Heart left ventricle (tissue), 16 donors: Measurements from ENCODE around the gene TRPV4. TPM values are rescaled to one million over a fixed set of nuclear protein-coding genes. Genes with fewer than 3 reads are reported as not detected.

ENCODE experiments used
- ATAC-seq, 4 donors: fragments of 200-7000 bp; cut with Tn5 transposase; one replicate each; pipeline ENCODE4 v1.9.1; 2020 to 2022; ENCODE audit warnings: moderate library complexity in 4 of 4, mild to moderate bottlenecking in 3 of 4, moderate number of reproducible peaks in 1 of 4
- DNase-seq, 5 donors: peaks; one replicate each; pipeline ENCODE4 v3.0.0-alpha.2; 2020
- H3K27ac ChIP-seq, 12 donors: fragments of 200-600 bp; sonication (generic) in 4 of 12; one replicate each; pipeline versions ENCODE4 v1.5.0 to v1.8.0; 2016 to 2022; ENCODE audit warnings: mild to moderate bottlenecking in 2 of 12
- H3K27me3 ChIP-seq, 9 donors: fragments of 200-600 bp; sonication (generic) in 2 of 9; one replicate each; pipeline versions ENCODE4 v1.5.1 to v1.8.0; 2016 to 2022; ENCODE audit warnings: mild to moderate bottlenecking in 3 of 9
- H3K36me3 ChIP-seq, 9 donors: fragments of 200-600 bp; sonication (generic) in 2 of 9; one replicate each; pipeline versions ENCODE4 v1.5.0 to v1.8.0; 2018 to 2022; ENCODE audit warnings: mild to moderate bottlenecking in 2 of 9
- H3K4me1 ChIP-seq, 12 donors: fragments of 200-600 bp; sonication (generic) in 4 of 12; one replicate each; pipeline versions ENCODE4 v1.5.0 to v1.8.0; 2016 to 2022; ENCODE audit warnings: mild to moderate bottlenecking in 3 of 12
- H3K4me3 ChIP-seq, 12 donors: fragments of 200-600 bp; sonication (generic) in 4 of 12; one replicate each; pipeline versions ENCODE4 v1.5.0 to v1.8.0; 2017 to 2022; ENCODE audit warnings: mild to moderate bottlenecking in 9 of 12, moderate library complexity in 4 of 12
- H3K9me3 ChIP-seq, 12 donors: fragments of 200-600 bp; sonication (generic) in 4 of 12; one replicate each; pipeline versions ENCODE4 v1.5.0 to v1.8.0; 2016 to 2022; ENCODE audit warnings: mild to moderate bottlenecking in 1 of 12
- CTCF ChIP-seq, 12 donors: fragments of 200-600 bp; sonication (generic) in 4 of 12; IDR thresholded peaks; one replicate each; pipeline versions ENCODE4 v1.5.0 to v1.8.0; 2018 to 2022; ENCODE audit warnings: antibody characterized with exemption in 12 of 12, mild to moderate bottlenecking in 5 of 12
- POLR2A ChIP-seq, 2 donors: fragments of 450-650 bp; IDR thresholded peaks; one replicate each; pipeline ENCODE4 v1.6.1; 2017; ENCODE audit warnings: antibody characterized with exemption in 2 of 2, mild to moderate bottlenecking in 2 of 2, moderate library complexity in 2 of 2
- WGBS, 4 donors: extraction: QIAGEN DNeasy Blood & Tissue Kit in 2 of 4; methylation state at CpG; one replicate each; pipeline versions ENCODE4 v1.1.5 to v1.1.7; 2013 to 2018; 5-methylcytosine and 5-hydroxymethylcytosine counted together
- intact Hi-C, 10 donors: fragments of 100-400 bp; cut with DNase I; formaldehyde crosslinking; loops; one replicate each; pipeline versions ENCODE4 v1.11.1 to v1.14.2; 2022
- polyA plus RNA-seq, 2 donors: library from polyadenylated mRNA; stranded (reverse); fragments of 200-250 nt; gene quantifications; one replicate each; pipeline ENCODE4 v1.2.3, GENCODE V29; 2013
- total RNA-seq, 9 donors: library from RNA; depleted of rRNA in 2 of 9; stranded (reverse); fragments of >200 nt in 2 of 9; fragmentation: NEBNext Ultra II Directional in 3 of 9; extraction: Animal tissue kit (Norgen Biotek cat#: 25700) in 3 of 9; gene quantifications; one replicate each; pipeline versions ENCODE4 v1.1.0 to v1.2.4, GENCODE V29; 2016 to 2023
- donor health status: ischemic (EF 13 %, LVEDD 7.1; RV severe dilation, severe dysfunction).
- donor health status: healthy with polysubstance abuse.
- donor health status: DM: no; HTN: yes; CAD: no.
- donor health status: DM: no; HTN: no; CAD: no.
- donor health status: ischemic (EF 25% LVEDD 6.9; RV normal size, moderate dysfunction).
- donor health status: ischemic (EF 25% LVEDD 5.7; RV mildly dilated, moderate dysfunction).
- donor health status: healthy.
- donor health status: DM: yes; HTN: yes; CAD: no.
- donor health status: ischemic (EF 35%, LVEDD 5.7; RV mildly dilated, moderate dysfunction).
- donor health status: nonischemic (EF 11% LVEDD 7.7; RV severe dilation, severe dysfunction).
- donor health status: DM: yes; HTN: yes; CAD: no.
- donor health status: PGD.
- donor health status: ischemic (EF 29% LVEDD 5.4; RV normal size, mild dysfunction).
- donor health status: nonischemic (EF 23%, LVEDD 6.1; RV moderate dilation, normal function).

The TRPV4 gene
- total and polyA plus RNA-seq, 11 donors, result 0.17 to 3.9 (median 0.30) TPM; not detected in 1

DNA sequence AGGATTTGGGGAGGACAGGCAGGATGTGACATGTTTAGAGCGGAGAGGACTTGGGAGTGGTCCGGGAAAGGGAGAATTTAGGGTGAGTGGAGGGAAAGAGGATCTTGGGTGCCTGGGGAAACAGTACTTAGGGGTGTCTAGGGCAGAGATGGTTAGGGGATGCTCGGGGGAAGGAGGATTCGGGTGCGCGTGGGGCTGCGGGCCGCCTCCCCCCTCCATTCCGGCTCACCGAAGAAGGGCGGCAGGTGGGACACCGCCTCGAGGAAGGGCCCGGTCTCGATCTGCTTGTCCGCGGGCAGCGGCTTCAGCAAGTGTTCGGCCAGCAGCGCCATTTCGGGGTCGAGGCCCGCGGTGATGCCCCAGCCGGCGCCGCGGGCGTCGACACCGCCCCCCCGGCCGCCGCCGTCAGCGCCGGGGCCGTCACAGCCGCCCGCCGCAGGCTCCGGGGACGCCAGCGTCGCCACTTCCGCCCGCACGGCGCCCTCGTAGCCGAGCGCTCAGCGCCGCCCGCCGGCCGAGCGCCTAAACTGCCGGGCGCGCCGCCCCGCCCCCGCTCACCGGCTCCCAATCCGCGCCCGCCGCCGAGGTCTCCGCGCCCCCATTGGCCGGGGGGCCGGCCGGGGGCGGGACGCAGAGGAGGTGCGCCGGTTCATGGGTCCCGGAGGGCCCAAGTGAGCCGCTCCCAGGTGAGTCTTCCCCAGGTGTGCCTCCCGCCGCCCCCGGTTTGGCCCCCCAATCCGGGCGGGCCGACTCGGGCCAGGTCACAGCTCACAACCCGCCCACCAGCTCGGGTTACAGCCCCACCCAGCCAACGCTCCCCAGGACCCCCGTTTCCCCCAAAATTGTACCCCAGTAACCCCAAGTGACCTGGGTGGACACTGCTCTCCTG is 47.1 kb upstream of the TRPV4 start, which contains the start of gene GLTP:
Gene GLTP, minus strand, starts transcription at position 499 of the 889 bp plus-strand sequence. Its CDS starts 167 bp downstream, at position 332.
- 0 to 1% (median 1%) methylated on average over 17 to 92 of the region's 92 CpGs for WGBS, 4 donors
- peaks cover 0 to 35% (median 16%) of the 10 kb centered on the region in 12 donors for H3K4me1 ChIP-seq

DNA sequence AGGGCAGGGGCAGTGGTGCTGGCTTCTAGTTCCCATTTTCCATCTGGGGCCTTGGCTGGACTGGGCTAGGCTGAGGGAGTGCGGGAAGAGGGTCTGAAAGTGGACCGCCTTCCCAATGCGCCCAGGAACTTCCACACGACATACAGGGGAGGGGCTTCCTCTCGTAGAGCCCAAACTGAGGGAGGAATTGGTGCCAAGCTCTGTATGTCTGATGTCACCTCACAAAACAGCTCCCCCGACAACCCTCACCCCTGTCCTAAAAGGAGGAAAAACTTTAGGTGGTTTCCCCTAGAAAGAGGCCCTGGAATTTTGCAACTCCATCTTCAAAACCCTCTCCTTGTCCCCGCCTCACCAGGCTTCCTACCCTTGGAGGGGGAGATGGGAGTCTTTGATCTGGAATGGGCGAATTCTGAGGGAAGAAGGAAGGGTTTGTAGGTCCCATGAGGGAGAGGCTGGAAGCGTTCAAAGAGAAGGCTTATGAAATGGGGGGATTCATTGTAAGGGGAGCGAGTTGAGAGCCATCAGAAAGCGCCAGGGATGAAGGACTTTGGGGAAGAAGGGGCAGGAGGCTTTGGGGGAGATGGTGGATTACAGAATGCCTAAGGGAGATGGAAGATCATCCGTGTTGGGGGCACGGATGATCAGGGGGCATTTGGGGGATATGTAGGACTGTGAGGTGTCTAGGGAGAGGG is 46.3 kb upstream of the TRPV4 start:
- ATAC-seq (no peak), DNase-seq (peak in 1 of 5 donors; percentile 13)
- TF ChIP-seq POLR2A (IDR thresholded peaks at IDR 0.05) (no peak), CTCF (IDR thresholded peaks at IDR 0.05) (no peak)
- Histone ChIP-seq H3K27me3 (no peaks in the 10 kb centered on the region), H3K36me3 (no peaks in the 10 kb centered on the region), H3K4me3 (peak overlapping the region; percentile 58 to 93 (median 80)), H3K9me3 (no peaks in the 10 kb centered on the region), H3K4me1 (peaks cover 0 to 35% (median 16%) of the 10 kb centered on the region in 12 donors), H3K27ac (peak overlapping the region in 10 of 12 donors; percentile 54 to 87 (median 78))
- 8 to 12% (median 10%) methylated on average over 13 of the region's 13 CpGs for WGBS, 4 donors
- intact Hi-C loops, result loop anchor here (1.0 to 10.0 kb wide), 6 partner anchors 73 to 835 kb away; no protein-coding TSS in a partner anchor

More for the DNA sequence above, 47.1 kb upstream of the TRPV4 start, which contains the start of gene GLTP:
- DNase-seq (peak; percentile 89 to 94 (median 89)), ATAC-seq (peak; percentile 88 to 98 (median 96))
- intact Hi-C loops, result loop anchor here (1.0 to 10.0 kb wide), 6 partner anchors 74 to 835 kb away; no protein-coding TSS in a partner anchor
- peak in 11 of 12 donors; percentile 13 to 88 (median 68) for TF ChIP-seq CTCF (IDR thresholded peaks at IDR 0.05)
- TF ChIP-seq POLR2A (IDR thresholded peaks at IDR 0.05), result peak in 1 of 2 donors; percentile 52
- H3K36me3 ChIP-seq, result no peaks in the 10 kb centered on the region
- no peaks in the 10 kb centered on the region for H3K9me3 ChIP-seq
- no peaks in the 10 kb centered on the region for H3K27me3 ChIP-seq
- H3K4me3 ChIP-seq, result peak within 1 kb of the TSS; percentile 60 to 93 (median 80)
- peak within 1 kb of the TSS in 11 of 12 donors; percentile 54 to 87 (median 77) for H3K27ac ChIP-seq

DNA sequence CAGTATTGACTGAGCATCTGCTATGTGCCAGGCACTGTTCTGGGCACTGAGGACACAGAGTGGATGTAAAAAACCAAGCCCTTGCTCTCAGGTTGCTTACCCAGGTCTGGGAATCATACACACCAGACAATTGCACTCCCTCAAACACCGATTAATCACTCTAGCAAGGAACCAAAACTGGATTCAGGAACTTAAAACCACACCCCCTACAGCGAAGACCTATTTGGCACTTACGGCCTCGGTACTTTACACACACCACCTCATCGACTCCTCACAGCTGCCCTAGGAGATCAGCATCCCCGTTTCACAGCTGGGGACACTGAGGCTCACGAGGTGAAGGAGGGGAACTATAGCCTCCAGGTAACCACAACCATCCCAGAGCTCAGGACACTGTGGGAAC is 45.6 kb upstream of the TRPV4 start:
- Histone ChIP-seq H3K27ac (peak overlapping the region in 1 of 12 donors; percentile 84), H3K27me3 (no peaks in the 10 kb centered on the region), H3K9me3 (no peaks in the 10 kb centered on the region), H3K4me1 (peaks cover 0 to 35% (median 16%) of the 10 kb centered on the region in 12 donors), H3K36me3 (no peaks in the 10 kb centered on the region), H3K4me3 (peak overlapping the region in 10 of 12 donors; percentile 74 to 93 (median 82))
- no peak for TF ChIP-seq CTCF (IDR thresholded peaks at IDR 0.05)
- TF ChIP-seq POLR2A (IDR thresholded peaks at IDR 0.05), result no peak
- intact Hi-C loops, result loop anchor here in 1 of 10 donors (2.0 kb wide), 1 partner anchor 74 kb away; no protein-coding TSS in a partner anchor
- no peak for ATAC-seq
- WGBS, 4 donors, result 74 to 81% (median 78%) methylated on average over 7 of the region's 7 CpGs
- no peak for DNase-seq
